ENCODE results near the gene SRRM1.
"Not testable (repeated sequence)": the region's sequence is repeated elsewhere in the genome, so short reads cannot be mapped to it uniquely, and the experiment has no call there.

Gene SRRM1

GRCh38 chr1:24692351-24692980 lies 49.4 kb downstream of the SRRM1 start:
- no peak for DNase-seq (ENCODE audit: low read depth in 2 of 3, low spot score in 1 of 3)

GRCh38 chr1:24693827-24694379 lies 50.8 kb downstream of the SRRM1 start:
- no peak for DNase-seq (ENCODE audit: low read depth in 2 of 3, low spot score in 1 of 3)

GRCh38 chr1:24694380-24694843 lies 51.3 kb downstream of the SRRM1 start:
- no peak for DNase-seq (ENCODE audit: low read depth in 2 of 3, low spot score in 1 of 3)

GRCh38 chr1:24695202-24695974 lies 52.3 kb downstream of the SRRM1 start:
- DNase-seq (ENCODE audit: low read depth in 2 of 3, low spot score in 1 of 3) = no peak

- no peak for DNase-seq (ENCODE audit: low read depth in 2 of 3, low spot score in 1 of 3)
Observed at GRCh38 chr1:24696041-24696755, 53.1 kb downstream of the SRRM1 start.

GRCh38 chr1:24696756-24697330 lies 53.7 kb downstream of the SRRM1 start:
- DNase-seq (ENCODE audit: low read depth in 2 of 3, low spot score in 1 of 3) = no peak

- not testable (repeated sequence) for DNase-seq (ENCODE audit: low read depth in 2 of 3, low spot score in 1 of 3)
Observed at GRCh38 chr1:24697453-24698001, 54.4 kb downstream of the SRRM1 start.

- not testable (repeated sequence) for DNase-seq (ENCODE audit: low read depth in 2 of 3, low spot score in 1 of 3)
Observed at GRCh38 chr1:24698326-24698725, 55.2 kb downstream of the SRRM1 start.

- no peak for DNase-seq (ENCODE audit: low read depth in 2 of 3, low spot score in 1 of 3)
Observed at GRCh38 chr1:24699628-24700027, 56.5 kb downstream of the SRRM1 start.

- no peak for DNase-seq (ENCODE audit: low read depth in 2 of 3, low spot score in 1 of 3)
Observed at GRCh38 chr1:24702511-24703293, 59.6 kb downstream of the SRRM1 start.

- DNase-seq (ENCODE audit: low read depth in 2 of 3, low spot score in 1 of 3) = no peak
Observed at GRCh38 chr1:24704411-24705259, 61.5 kb downstream of the SRRM1 start.

- DNase-seq (ENCODE audit: low read depth in 2 of 3, low spot score in 1 of 3) = peak in 2 of 3 donors; percentile 15 to 19
Observed at GRCh38 chr1:24705260-24706073, 62.4 kb downstream of the SRRM1 start.

GRCh38 chr1:24706074-24706389 lies 62.9 kb downstream of the SRRM1 start:
- not testable (repeated sequence) for DNase-seq (ENCODE audit: low read depth in 2 of 3, low spot score in 1 of 3)

GRCh38 chr1:24707687-24708086 lies 64.6 kb downstream of the SRRM1 start:
- DNase-seq (ENCODE audit: low read depth in 2 of 3, low spot score in 1 of 3) = no peak

- no peak for DNase-seq (ENCODE audit: low read depth in 2 of 3, low spot score in 1 of 3)
Observed at GRCh38 chr1:24708938-24709337, 65.8 kb downstream of the SRRM1 start.

GRCh38 chr1:24709791-24710441 lies 66.8 kb downstream of the SRRM1 start:
- no peak for DNase-seq (ENCODE audit: low read depth in 2 of 3, low spot score in 1 of 3)

- no peak for DNase-seq (ENCODE audit: low read depth in 2 of 3, low spot score in 1 of 3)
Observed at GRCh38 chr1:24711329-24711728, 68.2 kb downstream of the SRRM1 start.

GRCh38 chr1:24713176-24713575 lies 70.1 kb downstream of the SRRM1 start:
- no peak for DNase-seq (ENCODE audit: low read depth in 2 of 3, low spot score in 1 of 3)
